PC-9 (cell line): ENCODE data around the gene SLC48A1.

Source experiments
- EZH2 ChIP-seq: fragments of 200-600 bp; sonication (generic); IDR thresholded peaks from 2 replicates; pipeline ENCODE4 v1.8.0; 2017; ENCODE audit warnings: antibody characterized with exemption, low read depth
- TF ChIP-seq, protein P1 (sequence below): fragments of 200-600 bp; sonication (generic); conservative IDR thresholded peaks from 2 replicates; pipeline ENCODE4 v1.6.1; 2017; ENCODE audit warnings: mixed run types, antibody characterized with exemption, mild to moderate bottlenecking, moderate library complexity

DNA sequence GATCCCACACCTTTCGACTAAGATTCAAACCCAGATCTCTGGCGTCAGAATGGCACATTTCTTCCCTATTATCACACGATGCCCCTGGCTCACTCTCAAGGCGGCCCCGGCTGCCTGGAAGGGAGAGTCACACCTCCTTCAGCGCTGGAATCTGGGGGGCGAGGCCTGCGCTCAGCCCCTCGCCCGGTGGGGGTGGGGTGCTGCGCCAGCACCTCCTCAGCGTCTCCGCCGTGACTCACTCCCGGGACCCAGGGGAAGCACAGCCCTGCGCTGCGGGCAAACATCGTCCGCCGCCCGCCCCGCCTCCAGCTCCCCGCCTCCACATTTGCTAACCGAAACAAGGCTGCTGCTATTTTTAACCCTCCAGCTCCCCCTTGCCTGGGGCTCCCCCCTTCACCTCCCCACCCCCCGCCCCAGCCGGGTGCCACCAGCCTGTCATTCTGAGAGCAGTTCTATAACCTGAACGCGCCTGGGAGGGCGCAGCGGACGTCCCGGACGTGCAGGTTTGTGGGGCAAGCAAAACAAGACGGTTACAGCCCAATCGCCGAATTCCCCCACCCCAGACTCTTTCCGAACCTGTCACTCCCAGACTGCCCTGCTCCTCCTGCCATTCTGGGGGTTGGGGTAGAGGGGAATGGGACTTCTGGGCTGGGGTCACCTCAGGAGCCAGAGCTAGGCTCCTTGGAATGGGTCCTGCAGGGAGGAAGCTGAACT, 39.9 kb downstream of the SLC48A1 start:
- TF ChIP-seq, protein P1, sequence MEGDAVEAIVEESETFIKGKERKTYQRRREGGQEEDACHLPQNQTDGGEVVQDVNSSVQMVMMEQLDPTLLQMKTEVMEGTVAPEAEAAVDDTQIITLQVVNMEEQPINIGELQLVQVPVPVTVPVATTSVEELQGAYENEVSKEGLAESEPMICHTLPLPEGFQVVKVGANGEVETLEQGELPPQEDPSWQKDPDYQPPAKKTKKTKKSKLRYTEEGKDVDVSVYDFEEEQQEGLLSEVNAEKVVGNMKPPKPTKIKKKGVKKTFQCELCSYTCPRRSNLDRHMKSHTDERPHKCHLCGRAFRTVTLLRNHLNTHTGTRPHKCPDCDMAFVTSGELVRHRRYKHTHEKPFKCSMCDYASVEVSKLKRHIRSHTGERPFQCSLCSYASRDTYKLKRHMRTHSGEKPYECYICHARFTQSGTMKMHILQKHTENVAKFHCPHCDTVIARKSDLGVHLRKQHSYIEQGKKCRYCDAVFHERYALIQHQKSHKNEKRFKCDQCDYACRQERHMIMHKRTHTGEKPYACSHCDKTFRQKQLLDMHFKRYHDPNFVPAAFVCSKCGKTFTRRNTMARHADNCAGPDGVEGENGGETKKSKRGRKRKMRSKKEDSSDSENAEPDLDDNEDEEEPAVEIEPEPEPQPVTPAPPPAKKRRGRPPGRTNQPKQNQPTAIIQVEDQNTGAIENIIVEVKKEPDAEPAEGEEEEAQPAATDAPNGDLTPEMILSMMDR, result no peak
- TF ChIP-seq EZH2, result no peak
